Neuronal stem cell (in vitro differentiated cells): ENCODE measurements around the gene GCC1. TPM values are rescaled to one million over a fixed set of nuclear protein-coding genes. Genes with fewer than 3 reads are reported as not detected.

Experiments used
- DNase-seq: peaks from one replicate; pipeline ENCODE4 v3.0.0-alpha.2; 2013; ENCODE audit warnings: low spot score
- H2AFZ ChIP-seq: one replicate; pipeline ENCODE4 v1.6.1; 2013; ENCODE audit warnings: mild to moderate bottlenecking, low read length, inconsistent platforms
- H2AK5ac ChIP-seq: 2 replicates; pipeline ENCODE4 v1.6.1; 2013; ENCODE audit warnings: low read depth, mild to moderate bottlenecking, inconsistent platforms, low read length, moderate library complexity, mixed read lengths
- H2BK120ac ChIP-seq: 2 replicates; pipeline ENCODE4 v1.6.1; 2013; ENCODE audit warnings: low read depth, mild to moderate bottlenecking, inconsistent platforms, low read length, moderate library complexity, mixed read lengths
- H2BK12ac ChIP-seq: one replicate; pipeline ENCODE4 v1.6.1; 2013; ENCODE audit warnings: low read length, inconsistent platforms
- H2BK15ac ChIP-seq: 2 replicates; pipeline ENCODE4 v1.6.1; 2013; ENCODE audit warnings: mild to moderate bottlenecking, low read length, inconsistent platforms, mixed read lengths
- H2BK5ac ChIP-seq: one replicate; pipeline ENCODE4 v1.6.1; 2013; ENCODE audit warnings: inconsistent platforms, mild to moderate bottlenecking, low read length, moderate library complexity
- H3K14ac ChIP-seq: one replicate; pipeline ENCODE4 v1.6.1; 2013; ENCODE audit warnings: low read length, inconsistent platforms
- H3K18ac ChIP-seq: 2 replicates; pipeline ENCODE4 v1.6.1; 2013; ENCODE audit warnings: low read length, inconsistent platforms
- H3K23ac ChIP-seq: 2 replicates; pipeline ENCODE4 v1.6.1; 2013; ENCODE audit warnings: low read depth, mild to moderate bottlenecking, mixed read lengths, low read length, inconsistent platforms; ENCODE audit not compliant: poor library complexity
- H3K27ac ChIP-seq: replicated peaks from 3 replicates; pipeline ENCODE4 v1.5.1; 2013; ENCODE audit warnings: low read length, inconsistent platforms
- H3K27me3 ChIP-seq, 3 experiments: 2 replicates each; pipeline ENCODE4 v1.6.1; 2013; ENCODE audit warnings: low read length in 3 of 3, mild to moderate bottlenecking in 2 of 3, inconsistent platforms in 1 of 3, low read depth in 1 of 3, mixed read lengths in 1 of 3, moderate library complexity in 1 of 3; ENCODE audit not compliant: control insufficient read depth in 3 of 3, insufficient read depth in 3 of 3
- H3K36me3 ChIP-seq, 2 donors: replicated peaks in 1 of 2; 2 replicates each; pipeline ENCODE4 v1.6.1; 2013; ENCODE audit warnings: low read length in 2 of 2; ENCODE audit not compliant: control insufficient read depth in 2 of 2, insufficient read depth in 2 of 2
- H3K4ac ChIP-seq: 2 replicates; pipeline ENCODE4 v1.6.1; 2013; ENCODE audit warnings: inconsistent platforms, mild to moderate bottlenecking, low read length, moderate library complexity
- H3K4me1 ChIP-seq, 2 donors: 1 replicate in 1 of 2; 2 replicates in 1 of 2; pipeline ENCODE4 v1.6.1; 2013; ENCODE audit warnings: low read length in 2 of 2, low read depth in 1 of 2; ENCODE audit not compliant: control insufficient read depth in 2 of 2, insufficient read depth in 1 of 2
- H3K4me2 ChIP-seq: one replicate; pipeline ENCODE4 v1.6.1; 2013; ENCODE audit warnings: mild to moderate bottlenecking, low read length, inconsistent platforms; ENCODE audit not compliant: insufficient read depth, poor library complexity, severe bottlenecking
- H3K4me3 ChIP-seq, 2 donors: 2 replicates each; pipeline ENCODE4 v1.5.1; 2013; ENCODE audit warnings: low read length in 2 of 2, mild to moderate bottlenecking in 2 of 2, inconsistent platforms in 1 of 2, moderate library complexity in 1 of 2
- H3K79me1 ChIP-seq: one replicate; pipeline ENCODE4 v1.6.1; 2013; ENCODE audit warnings: low read depth, mild to moderate bottlenecking, inconsistent platforms, low read length, moderate library complexity
- H3K9ac ChIP-seq: one replicate; pipeline ENCODE4 v1.6.1; 2013; ENCODE audit warnings: mild to moderate bottlenecking, low read depth, low read length, inconsistent platforms; ENCODE audit not compliant: poor library complexity
- H3K9me3 ChIP-seq, 2 donors: replicated peaks in 1 of 2; 2 replicates each; pipeline versions ENCODE3 to v1.6.1; 2013; ENCODE audit warnings: low read length in 2 of 2, mild to moderate bottlenecking in 2 of 2, inconsistent platforms in 1 of 2, low read depth in 1 of 2, mixed read lengths in 1 of 2, moderate library complexity in 1 of 2; ENCODE audit not compliant: control insufficient read depth in 2 of 2, insufficient read depth in 1 of 2
- H4K8ac ChIP-seq: one replicate; pipeline ENCODE4 v1.6.1; 2013; ENCODE audit warnings: low read depth, mild to moderate bottlenecking, inconsistent platforms, low read length, moderate library complexity
- H4K91ac ChIP-seq: one replicate; pipeline ENCODE4 v1.6.1; 2013; ENCODE audit warnings: low read length, low read depth, mild to moderate bottlenecking, inconsistent platforms; ENCODE audit not compliant: poor library complexity
- WGBS, 2 donors: extraction: QIAGEN DNeasy Blood & Tissue Kit; methylation state at CpG; one replicate each; pipeline ENCODE4 v1.1.7; 2013; ENCODE audit warnings: missing lambda C conversion rate in 2 of 2, mixed read lengths in 1 of 2; ENCODE audit not compliant: insufficient read length in 2 of 2, insufficient replicate concordance in 1 of 2; ENCODE audit errors: extremely low coverage in 2 of 2; 5-methylcytosine and 5-hydroxymethylcytosine counted together
- polyA plus RNA-seq, 2 experiments: library from polyadenylated mRNA; stranded (reverse); fragments of 200-250 nt; gene quantifications; one replicate each; pipeline ENCODE4 v1.2.3, GENCODE V29; 2013

GCC1 gene, protein sequence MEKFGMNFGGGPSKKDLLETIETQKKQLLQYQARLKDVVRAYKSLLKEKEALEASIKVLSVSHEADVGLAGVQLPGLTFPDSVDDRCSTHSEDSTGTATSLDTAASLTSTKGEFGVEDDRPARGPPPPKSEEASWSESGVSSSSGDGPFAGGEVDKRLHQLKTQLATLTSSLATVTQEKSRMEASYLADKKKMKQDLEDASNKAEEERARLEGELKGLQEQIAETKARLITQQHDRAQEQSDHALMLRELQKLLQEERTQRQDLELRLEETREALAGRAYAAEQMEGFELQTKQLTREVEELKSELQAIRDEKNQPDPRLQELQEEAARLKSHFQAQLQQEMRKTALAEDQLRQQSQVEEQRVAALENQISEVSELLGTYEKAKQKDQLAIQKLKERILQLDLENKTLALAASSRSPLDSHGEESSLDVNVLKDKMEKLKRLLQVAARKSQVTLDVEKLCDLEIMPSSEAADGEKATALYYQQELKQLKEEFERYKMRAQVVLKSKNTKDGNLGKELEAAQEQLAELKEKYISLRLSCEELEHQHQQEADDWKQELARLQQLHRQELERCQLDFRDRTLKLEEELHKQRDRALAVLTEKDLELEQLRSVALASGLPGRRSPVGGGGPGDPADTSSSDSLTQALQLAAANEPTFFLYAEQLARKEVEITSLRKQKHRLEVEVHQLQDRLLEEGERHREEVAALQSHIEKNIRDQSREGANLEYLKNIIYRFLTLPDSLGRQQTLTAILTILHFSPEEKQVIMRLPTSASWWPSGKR
- 5.0 TPM for polyA plus RNA-seq (2013, experiment 1 of 2)
- 4.9 TPM for polyA plus RNA-seq (2013, experiment 2 of 2)

DNA sequence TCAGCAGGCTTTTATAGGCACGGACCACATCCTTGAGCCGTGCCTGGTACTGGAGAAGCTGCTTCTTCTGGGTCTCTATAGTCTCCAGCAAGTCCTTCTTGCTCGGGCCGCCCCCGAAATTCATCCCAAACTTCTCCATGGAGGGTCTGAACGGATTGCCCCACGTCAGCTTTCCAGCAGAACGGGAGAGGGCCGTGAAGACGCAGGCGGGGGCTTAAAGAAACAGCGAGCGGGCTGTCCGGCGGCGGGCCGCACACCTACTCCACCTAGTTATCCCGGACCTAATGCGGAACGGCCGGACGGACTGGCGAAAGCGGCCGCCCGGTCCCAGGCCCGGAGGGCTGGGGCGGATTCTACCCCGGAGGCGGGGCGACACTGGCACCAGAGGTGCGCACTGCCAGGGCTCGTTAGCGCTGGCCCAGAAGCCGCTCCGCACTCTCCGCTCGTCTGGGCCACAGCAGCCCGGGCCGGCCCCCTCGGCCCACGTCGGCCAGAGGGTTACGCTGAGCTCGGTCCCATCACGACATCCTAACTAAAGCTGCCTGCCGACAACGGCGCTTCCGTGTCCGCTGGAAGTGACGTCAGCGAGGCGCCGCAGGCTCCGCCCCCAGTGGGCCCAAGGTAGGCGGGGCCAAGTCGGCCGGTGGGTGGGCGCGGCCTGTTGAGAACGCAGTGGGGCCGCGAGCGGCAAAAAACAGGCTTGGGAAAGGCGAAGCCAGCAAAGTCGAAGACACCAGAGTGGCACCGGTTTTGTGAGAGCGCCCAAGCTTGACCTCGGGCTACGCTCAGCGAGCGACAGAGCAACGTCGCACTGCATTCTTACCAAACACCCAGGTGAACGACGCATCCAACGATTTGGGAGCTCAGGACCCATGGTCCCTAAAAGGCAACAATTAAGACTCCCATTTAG is at the start of gene GCC1:
Gene GCC1 (minus strand): TSS at position 553 of the 910 bp plus-strand sequence. CDS start 414 bp downstream, at position 139.
- no peak within 1 kb of the TSS for H3K14ac ChIP-seq
- H3K23ac ChIP-seq: peak within 1 kb of the TSS; percentile 71
- WGBS, 2 donors: no CpG with 5 or more reads among the region's 78 CpGs
- H2BK12ac ChIP-seq: no peak within 1 kb of the TSS
- peak within 1 kb of the TSS; percentile 91 to 95 for H3K4me3 ChIP-seq
- H3K36me3 ChIP-seq: peaks cover 23 to 52% of the 10 kb centered on the region in 2 donors
- peak within 1 kb of the TSS; percentile 92 for H2AFZ ChIP-seq
- H2AK5ac ChIP-seq: no peak within 1 kb of the TSS
- no peaks in the 10 kb centered on the region for H3K9me3 ChIP-seq
- peaks cover 0 to 3% (median 0%) of the 10 kb centered on the region in 3 experiments for H3K27me3 ChIP-seq
- H4K91ac ChIP-seq: no peak within 1 kb of the TSS
- H3K4me2 ChIP-seq: peak within 1 kb of the TSS; percentile 79
- H2BK5ac ChIP-seq: no peak within 1 kb of the TSS
- H3K9ac ChIP-seq: peak within 1 kb of the TSS; percentile 82
- DNase-seq: peak; percentile 88
- H3K4me1 ChIP-seq: peaks cover 16 to 18% of the 10 kb centered on the region in 2 donors
- no peak within 1 kb of the TSS for H4K8ac ChIP-seq
- no peak within 1 kb of the TSS for H3K4ac ChIP-seq
- H3K27ac ChIP-seq: no peak within 1 kb of the TSS
- no peak within 1 kb of the TSS for H2BK120ac ChIP-seq
- H3K79me1 ChIP-seq: peaks cover 8% of the 10 kb centered on the region
- no peak within 1 kb of the TSS for H2BK15ac ChIP-seq
- H3K18ac ChIP-seq: peak within 1 kb of the TSS; percentile 82

GRCh38 chr7:127632276-127632910 is 47.0 kb upstream of the GCC1 start:
- Histone ChIP-seq H3K36me3 (no peaks in the 10 kb centered on the region), H3K4me2 (no peak overlapping the region), H4K8ac (no peak overlapping the region), H3K27ac (no peak overlapping the region), H3K9me3 (peaks cover 0 to 6% of the 10 kb centered on the region in 2 donors), H3K18ac (no peak overlapping the region), H2BK5ac (no peak overlapping the region), H2BK120ac (no peak overlapping the region), H3K23ac (no peak overlapping the region), H2AK5ac (no peak overlapping the region), H4K91ac (no peak overlapping the region), H3K4me1 (peaks cover 0 to 2% of the 10 kb centered on the region in 2 donors), H2AFZ (no peak overlapping the region), H3K9ac (no peak overlapping the region), H3K79me1 (no peaks in the 10 kb centered on the region), H3K27me3 (peaks cover 0 to 11% (median 0%) of the 10 kb centered on the region in 3 experiments), H3K4me3 (no peak overlapping the region), H2BK12ac (no peak overlapping the region), H3K14ac (no peak overlapping the region), H3K4ac (no peak overlapping the region), H2BK15ac (no peak overlapping the region)
- no peak for DNase-seq
- WGBS, 2 donors: no CpG with 5 or more reads among the region's 7 CpGs

DNA sequence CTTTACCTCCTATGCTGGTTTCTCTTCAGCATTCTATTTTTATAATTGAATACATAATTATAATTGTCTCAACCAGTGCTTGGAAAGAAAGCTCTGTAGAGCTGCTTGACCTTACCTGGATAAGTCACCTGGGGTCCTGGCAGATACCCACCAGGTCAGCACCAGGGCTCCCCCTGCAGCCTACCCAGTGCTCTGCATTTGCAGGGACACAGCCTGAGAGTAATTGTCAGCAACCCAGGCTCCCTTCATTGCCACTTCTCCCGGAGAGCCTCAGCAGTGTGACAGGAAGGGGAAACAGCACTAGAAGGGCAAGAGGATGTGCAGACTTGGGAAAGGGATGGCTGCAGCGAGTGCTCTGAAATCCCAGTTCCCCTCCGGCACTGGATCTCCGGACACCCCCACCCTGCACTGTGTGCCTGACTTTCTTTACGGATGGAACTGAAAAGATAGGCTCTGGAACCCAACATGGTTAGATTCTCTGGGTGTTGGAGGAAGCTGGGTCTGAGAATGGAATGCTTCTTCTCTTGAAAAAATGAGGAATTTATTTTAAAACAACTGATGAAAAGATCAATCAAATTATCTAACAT is 44.0 kb upstream of the GCC1 start:
- H4K91ac ChIP-seq: no peak overlapping the region
- no peak overlapping the region for H2BK12ac ChIP-seq
- H3K36me3 ChIP-seq: no peaks in the 10 kb centered on the region
- H3K27ac ChIP-seq: no peak overlapping the region
- no peak overlapping the region for H2BK15ac ChIP-seq
- no peaks in the 10 kb centered on the region for H3K79me1 ChIP-seq
- no peak for DNase-seq
- H3K18ac ChIP-seq: peak overlapping the region; percentile 86
- H3K9ac ChIP-seq: peak overlapping the region; percentile 36
- WGBS, 2 donors: no CpG with 5 or more reads among the region's 5 CpGs
- no peak overlapping the region for H4K8ac ChIP-seq
- peak overlapping the region; percentile 84 for H2AFZ ChIP-seq
- no peak overlapping the region for H2BK120ac ChIP-seq
- no peak overlapping the region for H2BK5ac ChIP-seq
- H3K4me2 ChIP-seq: no peak overlapping the region
- peaks cover 0 to 6% (median 0%) of the 10 kb centered on the region in 3 experiments for H3K27me3 ChIP-seq
- H2AK5ac ChIP-seq: no peak overlapping the region
- peak overlapping the region; percentile 34 for H3K23ac ChIP-seq
- H3K4me3 ChIP-seq: no peak overlapping the region
- H3K4ac ChIP-seq: no peak overlapping the region
- peaks cover 0 to 2% of the 10 kb centered on the region in 2 donors for H3K4me1 ChIP-seq
- no peak overlapping the region for H3K14ac ChIP-seq
- H3K9me3 ChIP-seq: peaks cover 0 to 6% of the 10 kb centered on the region in 2 donors
